IMR-90 (cell line): ENCODE data around the gene RAB29. TPM values are rescaled to one million over a fixed set of nuclear protein-coding genes. Genes with fewer than 3 reads are reported as not detected.

Experiments used
- ATAC-seq: fragments of 200-7000 bp; cut with Tn5 transposase; 2 replicates; pipeline ENCODE4 v1.9.1; 2020; ENCODE audit warnings: low read depth, mild to moderate bottlenecking, moderate library complexity
- BruUV-seq: library from RNA; stranded (reverse); fragments of 400-500 nt; replicated peaks from 2 replicates; lab custom pipeline; 2021; lab: Mats Ljungman, UMichigan
- CTCF ChIA-PET: fragments of 300-600 bp; formaldehyde crosslinking; extraction: SDS; loops from one replicate; lab custom pipeline; 2021; ENCODE audit warnings: antibody characterized with exemption; lab: Yijun Ruan, JAX
- POLR2A ChIA-PET: fragments of 300-600 bp; sonication (Branson Sonifier 250); formaldehyde crosslinking; loops from one replicate; lab custom pipeline; 2022; ENCODE audit warnings: antibody characterized with exemption; ENCODE audit not compliant: unreplicated experiment; lab: Charles Lee
- DNase-seq: peaks from one replicate; pipeline ENCODE4 v3.0.0; 2013
- H2AFZ ChIP-seq: replicated peaks from 2 replicates; pipeline ENCODE3; 2013; ENCODE audit warnings: low read length, mild to moderate bottlenecking; ENCODE audit not compliant: poor library complexity
- H2AK5ac ChIP-seq: 2 replicates; pipeline ENCODE4 v1.6.1; 2013; ENCODE audit warnings: low read depth, low read length, inconsistent platforms
- H2AK9ac ChIP-seq: replicated peaks from 2 replicates; pipeline ENCODE3; 2013; ENCODE audit warnings: mild to moderate bottlenecking, low read depth, low read length, moderate library complexity; ENCODE audit not compliant: poor library complexity
- H2BK120ac ChIP-seq: 2 replicates; pipeline ENCODE4 v1.6.1; 2013; ENCODE audit warnings: low read depth, low read length, inconsistent platforms
- H2BK15ac ChIP-seq: 3 replicates; pipeline ENCODE4 v1.6.1; 2013; ENCODE audit warnings: low read depth, low read length, inconsistent platforms
- H2BK20ac ChIP-seq: 2 replicates; pipeline ENCODE4 v1.6.1; 2013; ENCODE audit warnings: low read depth, mild to moderate bottlenecking, inconsistent platforms, low read length, moderate library complexity
- H2BK5ac ChIP-seq: 2 replicates; pipeline ENCODE4 v1.6.1; 2013; ENCODE audit warnings: mild to moderate bottlenecking, low read depth, low read length, inconsistent platforms; ENCODE audit not compliant: poor library complexity, severe bottlenecking
- H3K14ac ChIP-seq: replicated peaks from 2 replicates; pipeline ENCODE4 v1.6.1; 2013; ENCODE audit warnings: low read depth, low read length, inconsistent platforms
- H3K18ac ChIP-seq: 2 replicates; pipeline ENCODE4 v1.6.1; 2013; ENCODE audit warnings: low read depth, low read length, control low read depth
- H3K23ac ChIP-seq: 2 replicates; pipeline ENCODE4 v1.6.1; 2013; ENCODE audit warnings: low read depth, low read length, inconsistent platforms
- H3K27ac ChIP-seq: 2 replicates; pipeline ENCODE4 v1.5.1; 2013; ENCODE audit warnings: mild to moderate bottlenecking, control low read depth, low read length; ENCODE audit not compliant: insufficient read depth
- H3K27me3 ChIP-seq: 2 replicates; pipeline ENCODE4 v1.6.1; 2013; ENCODE audit warnings: low read length; ENCODE audit not compliant: control insufficient read depth, insufficient read depth
- H3K36me3 ChIP-seq: 2 replicates; pipeline ENCODE4 v1.6.1; 2013; ENCODE audit warnings: low read length, mixed read lengths; ENCODE audit not compliant: control insufficient read depth, insufficient read depth
- H3K4ac ChIP-seq: 2 replicates; pipeline ENCODE4 v1.6.1; 2013; ENCODE audit warnings: low read depth, low read length, inconsistent platforms
- H3K4me1 ChIP-seq: 2 replicates; pipeline ENCODE4 v1.6.1; 2013; ENCODE audit warnings: low read length, mixed read lengths; ENCODE audit not compliant: control insufficient read depth, insufficient read depth
- H3K4me2 ChIP-seq: 2 replicates; pipeline ENCODE4 v1.6.1; 2013; ENCODE audit warnings: low read depth, mild to moderate bottlenecking, control low read depth, low read length, moderate library complexity
- H3K4me3 ChIP-seq: 2 replicates; pipeline ENCODE4 v1.5.1; 2013; ENCODE audit warnings: low read depth, mild to moderate bottlenecking, control low read depth, low read length, moderate library complexity; ENCODE audit not compliant: insufficient read depth
- H3K56ac ChIP-seq: 2 replicates; pipeline ENCODE4 v1.6.1; 2013; ENCODE audit warnings: low read length, inconsistent platforms; ENCODE audit not compliant: insufficient read depth; ENCODE audit errors: extremely low read depth
- H3K79me1 ChIP-seq, 2 experiments: 2 replicates each; pipeline ENCODE4 v1.6.1; 2013; ENCODE audit warnings: low read length in 2 of 2, inconsistent platforms in 1 of 2, low read depth in 1 of 2
- H3K9ac ChIP-seq: 2 replicates; pipeline ENCODE4 v1.6.1; 2013; ENCODE audit warnings: low read depth, low read length, control low read depth
- H3K9me1 ChIP-seq: 2 replicates; pipeline ENCODE4 v1.6.1; 2013; ENCODE audit warnings: low read length, inconsistent platforms; ENCODE audit not compliant: insufficient read depth
- H3K9me3 ChIP-seq: 2 replicates; pipeline ENCODE4 v1.6.1; 2013; ENCODE audit warnings: low read length; ENCODE audit not compliant: control insufficient read depth, insufficient read depth
- H4K20me1 ChIP-seq: 2 replicates; pipeline ENCODE4 v1.6.1; 2013; ENCODE audit warnings: low read length, inconsistent platforms; ENCODE audit not compliant: insufficient read depth
- H4K5ac ChIP-seq: 2 replicates; pipeline ENCODE4 v1.6.1; 2013; ENCODE audit warnings: mild to moderate bottlenecking, low read depth, low read length, control low read depth
- H4K8ac ChIP-seq, 2 experiments: 2 replicates each; pipeline ENCODE4 v1.6.1; 2013; ENCODE audit warnings: low read depth in 2 of 2, low read length in 2 of 2, control low read depth in 1 of 2, inconsistent platforms in 1 of 2
- H4K91ac ChIP-seq: 2 replicates; pipeline ENCODE4 v1.6.1; 2013; ENCODE audit warnings: low read depth, low read length, inconsistent platforms; ENCODE audit not compliant: insufficient read depth
- BHLHE40 ChIP-seq: fragments of 150-350 bp; IDR thresholded peaks from 2 replicates; pipeline ENCODE4 v1.6.1; 2016; ENCODE audit warnings: mild to moderate bottlenecking, low read depth, low read length
- CEBPB ChIP-seq: IDR thresholded peaks from 2 replicates; pipeline ENCODE4 v1.6.1; 2012; ENCODE audit warnings: low read depth, low read length, improper control_type of control experiment
- CHD1 ChIP-seq: IDR thresholded peaks from 2 replicates; pipeline ENCODE4 v1.6.1; 2012; ENCODE audit warnings: low read depth, low read length, improper control_type of control experiment
- FOS ChIP-seq: fragments of 150-350 bp; IDR thresholded peaks from 2 replicates; pipeline ENCODE4 v1.6.1; 2016; ENCODE audit warnings: low read depth, low read length
- MAFK ChIP-seq: IDR thresholded peaks from 2 replicates; pipeline ENCODE4 v1.6.1; 2012; ENCODE audit warnings: low read depth, low read length, improper control_type of control experiment
- MXI1 ChIP-seq: IDR thresholded peaks from 2 replicates; pipeline ENCODE4 v1.6.1; 2012; ENCODE audit warnings: low read depth, mild to moderate bottlenecking, low read length, moderate library complexity, borderline replicate concordance
- NFE2L2 ChIP-seq: fragments of 150-350 bp; IDR thresholded peaks from 2 replicates; pipeline ENCODE4 v1.6.1; 2016; ENCODE audit warnings: low read depth, mild to moderate bottlenecking, low read length
- POLR2A ChIP-seq: IDR thresholded peaks from 2 replicates; pipeline ENCODE4 v1.6.1; 2012; ENCODE audit warnings: mild to moderate bottlenecking, low read depth, low read length
- RAD21 ChIP-seq: IDR thresholded peaks from 2 replicates; pipeline ENCODE4 v1.6.1; 2012; ENCODE audit warnings: low read length, improper control_type of control experiment
- RCOR1 ChIP-seq: IDR thresholded peaks from 2 replicates; pipeline ENCODE4 v1.6.1; 2012; ENCODE audit warnings: mild to moderate bottlenecking, low read length, improper control_type of control experiment; ENCODE audit not compliant: insufficient replicate concordance
- RFX5 ChIP-seq: IDR thresholded peaks from 2 replicates; pipeline ENCODE4 v1.8.0; 2012; ENCODE audit warnings: low read depth, mild to moderate bottlenecking, low read length, moderate library complexity
- SMC3 ChIP-seq: fragments of 150-350 bp; IDR thresholded peaks from 2 replicates; pipeline ENCODE4 v1.6.1; 2016; ENCODE audit warnings: low read depth, mild to moderate bottlenecking, antibody characterized with exemption, low read length, moderate library complexity
- WGBS, 2 experiments: methylation state at CpG; one replicate each; pipeline versions ENCODE4 v1.1.5 to v1.1.7; 2013; ENCODE audit warnings: missing lambda C conversion rate in 2 of 2; ENCODE audit not compliant: insufficient read length in 1 of 2; ENCODE audit errors: extremely low coverage in 2 of 2; 5-methylcytosine and 5-hydroxymethylcytosine counted together
- dilution Hi-C: fragments of 300-500 bp; cut with HindIII; formaldehyde crosslinking; loops from one replicate; pipeline ENCODE4 v1.14.3; 2018; ENCODE audit warnings: low sequenced_read_pairs; ENCODE audit not compliant: unreplicated experiment
- in situ Hi-C: fragments of 300-500 bp; cut with MboI; formaldehyde crosslinking; loops from 3 replicates; pipeline ENCODE4 v1.14.3; 2019; ENCODE audit warnings: low sequenced_read_pairs, inconsistent platforms, mixed read lengths
- intact Hi-C: fragments of 100-400 bp; cut with micrococcal nuclease; formaldehyde crosslinking; loops from 2 replicates; pipeline ENCODE4 v1.10.0; 2022
- polyA plus RNA-seq, 3 experiments: library from polyadenylated mRNA; depleted of rRNA; stranded (reverse); fragments of >200 nt; gene quantifications; 2 replicates each; pipeline ENCODE4 v1.2.3, GENCODE V29; 2012; ENCODE audit warnings: low replicate concordance in 1 of 3
- total RNA-seq: library from RNA; depleted of rRNA; stranded (reverse); fragments of >200 nt; gene quantifications from 2 replicates; pipeline ENCODE4 v1.2.3, GENCODE V29; 2012
- TF ChIP-seq, protein P1 (sequence below): fragments of 150-350 bp; IDR thresholded peaks from 2 replicates; pipeline ENCODE4 v1.6.1; 2016; ENCODE audit warnings: low read depth, mild to moderate bottlenecking, low read length, moderate library complexity, borderline replicate concordance
- TF ChIP-seq, protein P2 (sequence below): conservative IDR thresholded peaks from 2 replicates; pipeline ENCODE4 v1.5.1; 2012; ENCODE audit warnings: mild to moderate bottlenecking, low read depth, low read length, improper control_type of control experiment

The RAB29 gene
- total and polyA plus RNA-seq, 2 of the 4 experiments (the other 2 are of a cell fraction), result 5.7 to 7.3 TPM

DNA sequence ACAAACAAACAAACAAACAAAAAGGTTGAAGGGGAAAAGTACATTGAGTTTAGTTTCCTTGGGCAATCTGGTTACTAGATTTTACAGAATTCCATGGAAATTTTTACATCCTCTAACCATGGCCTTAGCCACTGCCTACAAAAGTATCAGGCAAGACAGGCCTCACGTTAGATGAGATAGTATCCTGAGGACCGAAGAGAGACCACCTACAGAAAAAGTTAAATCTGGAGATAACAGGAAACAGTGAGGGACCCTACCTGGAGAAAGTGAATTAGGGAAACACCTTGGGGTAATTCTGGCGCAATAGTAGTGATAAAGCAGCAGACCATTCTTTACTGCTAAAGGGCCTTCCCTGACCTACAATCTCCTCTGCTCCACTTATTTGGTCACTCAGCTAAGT is 8.7 kb downstream of the RAB29 start:
- H3K14ac ChIP-seq, result no peak overlapping the region
- ChIA-PET POLR2A (no interaction called here), CTCF (no interaction called here)
- no peak overlapping the region for H3K4me3 ChIP-seq
- 100% methylated on average over 1 of the region's 3 CpGs; no CpG with 5 or more reads in 1 of the 2 experiments for WGBS, 2 experiments
- H4K91ac ChIP-seq, result no peak overlapping the region
- no peak overlapping the region for H3K27ac ChIP-seq
- ATAC-seq (no peak), DNase-seq (no peak)
- H3K9me3 ChIP-seq, result no peaks in the 10 kb centered on the region
- no peak overlapping the region for H3K18ac ChIP-seq
- H3K9me1 ChIP-seq, result peaks cover 16% of the 10 kb centered on the region
- H2BK15ac ChIP-seq, result 0 out of 3 replicates have a peak overlapping the region, but pooled peaks have one; percentile 41
- H3K79me1 ChIP-seq, result no peaks in the 10 kb centered on the region; a peak in 1 of 4 replicates
- H2BK20ac ChIP-seq, result 0 out of 2 replicates have a peak overlapping the region, but pooled peaks have one; percentile 8
- H2BK120ac ChIP-seq, result 0 out of 2 replicates have a peak overlapping the region, but pooled peaks have one; percentile 26
- no peak overlapping the region for H3K4me2 ChIP-seq
- H3K4me1 ChIP-seq, result peaks cover 12% of the 10 kb centered on the region
- no peak overlapping the region for H3K4ac ChIP-seq
- no peak overlapping the region for H2AK9ac ChIP-seq
- in situ Hi-C loops, result no loop called here
- no peak overlapping the region for H4K5ac ChIP-seq
- H2AFZ ChIP-seq, result no peak overlapping the region
- no peaks in the 10 kb centered on the region for H3K27me3 ChIP-seq
- H2AK5ac ChIP-seq, result no peak overlapping the region
- no peak overlapping the region for H2BK5ac ChIP-seq
- no peaks in the 10 kb centered on the region for H3K36me3 ChIP-seq
- H4K8ac ChIP-seq, result no peak overlapping the region
- dilution Hi-C loops, result no loop called here
- H3K23ac ChIP-seq, result no peak overlapping the region
- no peak overlapping the region for H3K9ac ChIP-seq
- BruUV-seq, result no TSS peak
- no peak overlapping the region for H3K56ac ChIP-seq
- no peaks in the 10 kb centered on the region for H4K20me1 ChIP-seq
- no peak for TF ChIP-seq FOS
- no peak for TF ChIP-seq RFX5
- TF ChIP-seq POLR2A, result no peak
- TF ChIP-seq, protein P1, sequence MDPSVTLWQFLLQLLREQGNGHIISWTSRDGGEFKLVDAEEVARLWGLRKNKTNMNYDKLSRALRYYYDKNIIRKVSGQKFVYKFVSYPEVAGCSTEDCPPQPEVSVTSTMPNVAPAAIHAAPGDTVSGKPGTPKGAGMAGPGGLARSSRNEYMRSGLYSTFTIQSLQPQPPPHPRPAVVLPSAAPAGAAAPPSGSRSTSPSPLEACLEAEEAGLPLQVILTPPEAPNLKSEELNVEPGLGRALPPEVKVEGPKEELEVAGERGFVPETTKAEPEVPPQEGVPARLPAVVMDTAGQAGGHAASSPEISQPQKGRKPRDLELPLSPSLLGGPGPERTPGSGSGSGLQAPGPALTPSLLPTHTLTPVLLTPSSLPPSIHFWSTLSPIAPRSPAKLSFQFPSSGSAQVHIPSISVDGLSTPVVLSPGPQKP, result no peak
- no peak for TF ChIP-seq RAD21
- TF ChIP-seq CHD1, result no peak
- no peak for TF ChIP-seq RCOR1
- TF ChIP-seq, protein P2, sequence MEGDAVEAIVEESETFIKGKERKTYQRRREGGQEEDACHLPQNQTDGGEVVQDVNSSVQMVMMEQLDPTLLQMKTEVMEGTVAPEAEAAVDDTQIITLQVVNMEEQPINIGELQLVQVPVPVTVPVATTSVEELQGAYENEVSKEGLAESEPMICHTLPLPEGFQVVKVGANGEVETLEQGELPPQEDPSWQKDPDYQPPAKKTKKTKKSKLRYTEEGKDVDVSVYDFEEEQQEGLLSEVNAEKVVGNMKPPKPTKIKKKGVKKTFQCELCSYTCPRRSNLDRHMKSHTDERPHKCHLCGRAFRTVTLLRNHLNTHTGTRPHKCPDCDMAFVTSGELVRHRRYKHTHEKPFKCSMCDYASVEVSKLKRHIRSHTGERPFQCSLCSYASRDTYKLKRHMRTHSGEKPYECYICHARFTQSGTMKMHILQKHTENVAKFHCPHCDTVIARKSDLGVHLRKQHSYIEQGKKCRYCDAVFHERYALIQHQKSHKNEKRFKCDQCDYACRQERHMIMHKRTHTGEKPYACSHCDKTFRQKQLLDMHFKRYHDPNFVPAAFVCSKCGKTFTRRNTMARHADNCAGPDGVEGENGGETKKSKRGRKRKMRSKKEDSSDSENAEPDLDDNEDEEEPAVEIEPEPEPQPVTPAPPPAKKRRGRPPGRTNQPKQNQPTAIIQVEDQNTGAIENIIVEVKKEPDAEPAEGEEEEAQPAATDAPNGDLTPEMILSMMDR, result no peak
- TF ChIP-seq MAFK, result no peak
- no peak for TF ChIP-seq CEBPB
- TF ChIP-seq NFE2L2, result no peak
- TF ChIP-seq MXI1, result no peak
- no peak for TF ChIP-seq SMC3
- TF ChIP-seq BHLHE40, result no peak
- intact Hi-C loops, result no loop called here
